ENCODE data around the gene SEC23A. TPM values are rescaled to one million over a fixed set of nuclear protein-coding genes. Genes with fewer than 3 reads are reported as not detected.

The SEC23A gene
- total and polyA plus RNA-seq, 2 of the 13 experiments (the other 11 are each of a cell fraction or from before 2014, with no cell fraction given) = 403 to 887 TPM

GRCh38 chr14:39102969-39103957, at the start of gene SEC23A (continued):
- peak; percentile 90; the same call in 1 of the 2 replicates for TF ChIP-seq NCOA5 (CRISPR knock-in tag; IDR thresholded peaks at IDR 0.05)
- peak; percentile 96 for TF ChIP-seq ZBTB46 (CRISPR knock-in tag; IDR thresholded peaks at IDR 0.05; ENCODE audit: borderline replicate concordance)
- peak; percentile 99 for TF ChIP-seq HOXA3 (CRISPR knock-in tag; IDR thresholded peaks at IDR 0.05)
- no peak for TF ChIP-seq MLLT10 (CRISPR knock-in tag; IDR thresholded peaks at IDR 0.05)
- TF ChIP-seq NR2F6 (IDR thresholded peaks at IDR 0.05) = peak; percentile 43
- peak; percentile 94 for TF ChIP-seq NR2F6 (CRISPR knock-in tag; IDR thresholded peaks at IDR 0.05)
- peak; percentile 95 for TF ChIP-seq MYPOP (CRISPR knock-in tag; IDR thresholded peaks at IDR 0.05)
- TF ChIP-seq ZNF136 (CRISPR knock-in tag; IDR thresholded peaks at IDR 0.05; ENCODE audit: low read depth) = peak; percentile 96
- peak; percentile 95 for TF ChIP-seq ZNF317 (CRISPR knock-in tag; IDR thresholded peaks at IDR 0.05)
- TF ChIP-seq NCOR1 (IDR thresholded peaks at IDR 0.05; ENCODE audit: borderline replicate concordance, low read length) = no peak; the same call in 1 of the 2 replicates
- TF ChIP-seq DNMT3B (CRISPR knock-in tag; conservative IDR thresholded peaks at IDR 0.05) = peak; percentile 95
- TF ChIP-seq ZNF772 (CRISPR knock-in tag; IDR thresholded peaks at IDR 0.05) = peak; percentile 99
- peak; percentile 90; the same call in 1 of the 2 replicates for TF ChIP-seq SAFB2 (CRISPR knock-in tag; IDR thresholded peaks at IDR 0.05; ENCODE audit: borderline replicate concordance, low read depth)
- TF ChIP-seq E2F1 (CRISPR knock-in tag; IDR thresholded peaks at IDR 0.05) = peak; percentile 97
- TF ChIP-seq ETS1 (CRISPR knock-in tag; IDR thresholded peaks at IDR 0.05) = peak; percentile 93; the same call in 1 of the 2 replicates
- peak; percentile 96 for TF ChIP-seq U2AF1 (optimal IDR thresholded peaks at IDR 0.05; ENCODE audit: low read depth, low read length)
- no peak; the same call in 1 of the 2 replicates for TF ChIP-seq CENPBD1 (CRISPR knock-in tag; IDR thresholded peaks at IDR 0.05; ENCODE audit: borderline replicate concordance, low read depth)
- peak; percentile 99 for TF ChIP-seq AGO2 (optimal IDR thresholded peaks at IDR 0.05; ENCODE audit: low read depth, low read length)
- peak; percentile 64 for TF ChIP-seq ZNF777 (CRISPR knock-in tag; IDR thresholded peaks at IDR 0.05)
- TF ChIP-seq ARHGAP35 (CRISPR knock-in tag; IDR thresholded peaks at IDR 0.05; ENCODE audit: borderline replicate concordance) = peak; percentile 96; the same call in 1 of the 2 replicates
- TF ChIP-seq BORCS8-MEF2B (CRISPR knock-in tag; IDR thresholded peaks at IDR 0.05) = peak; percentile 99
- TF ChIP-seq ZNF335 (CRISPR knock-in tag; IDR thresholded peaks at IDR 0.05) = peak; percentile 96
- peak; percentile 73 for TF ChIP-seq TEF (CRISPR knock-in tag; IDR thresholded peaks at IDR 0.05)
